HCT116 (cell line): ENCODE data around the gene TCF15. TPM values are rescaled to one million over a fixed set of nuclear protein-coding genes. Genes with fewer than 3 reads are reported as not detected.

Experiments
- ATAC-seq: fragments of 200-7000 bp; cut with Tn5 transposase; 2 replicates; pipeline ENCODE4 v1.9.1; 2020; ENCODE audit warnings: mild to moderate bottlenecking, moderate library complexity
- BruUV-seq: library from RNA; stranded (reverse); fragments of 400-500 nt; replicated peaks from 2 replicates; lab custom pipeline; 2021; lab: Mats Ljungman, UMichigan
- CTCF ChIA-PET: fragments of 300-600 bp; sonication (Branson Sonifier 250); formaldehyde crosslinking; loops from one replicate; lab custom pipeline; 2021; ENCODE audit warnings: antibody characterized with exemption; lab: Charles Lee
- POLR2A ChIA-PET: fragments of 300-600, 350-600 bp; sonication (Branson Sonifier 250); formaldehyde crosslinking; loops from one replicate; lab custom pipeline; 2021; ENCODE audit warnings: antibody characterized with exemption; lab: Charles Lee
- RAD21 ChIA-PET, 2 experiments: fragments of 300-600 bp; sonication (Branson Sonifier 250); formaldehyde crosslinking; loops; one replicate each; lab custom pipeline; 2023; ENCODE audit warnings: low total read pairs in 2 of 2; ENCODE audit not compliant: uncharacterized antibody in 2 of 2, unreplicated experiment in 2 of 2, low non-redundant PET in 1 of 2; lab: Charles Lee
- DNase-seq: peaks from one replicate; pipeline ENCODE4 v3.0.0-alpha.2; 2010; ENCODE audit warnings: low read depth, low spot score
- H2AFZ ChIP-seq: fragments of 200-600 bp; shearing (Covaris generic), sonication (generic); 2 replicates; pipeline ENCODE4 v1.6.1; 2017; ENCODE audit warnings: low read depth, mixed run types, mixed read lengths, antibody characterized with exemption, low read length; ENCODE audit not compliant: poor library complexity, severe bottlenecking
- H3K27ac ChIP-seq: 2 replicates; pipeline ENCODE4 v1.5.1; 2012; ENCODE audit warnings: low read depth, low read length
- H3K27me3 ChIP-seq: fragments of 200-600 bp; sonication (generic); 2 replicates; pipeline ENCODE4 v1.6.1; 2016; ENCODE audit warnings: mixed run types, low read length, mixed read lengths; ENCODE audit not compliant: insufficient read depth
- H3K36me3 ChIP-seq, 2 experiments: fragments of 200-500 bp in 1 of 2; fragments of 200-600 bp in 1 of 2; sonication (Bioruptor generic) in 1 of 2; sonication (generic) in 1 of 2; 2 replicates each; pipeline versions ENCODE4 v1.5.1 to v1.6.1; 2014 to 2016; ENCODE audit warnings: low read length in 2 of 2, inconsistent platforms in 1 of 2, mixed read lengths in 1 of 2, mixed run types in 1 of 2; ENCODE audit not compliant: insufficient read depth in 2 of 2, control insufficient read depth in 1 of 2
- H3K4me1 ChIP-seq, 2 experiments: fragments of 200-600 bp in 1 of 2; sonication (generic) in 1 of 2; 2 replicates each; pipeline versions ENCODE4 v1.5.1 to v1.6.1; 2012 to 2017; ENCODE audit warnings: low read length in 2 of 2, inconsistent platforms in 1 of 2, mild to moderate bottlenecking in 1 of 2, mixed read lengths in 1 of 2, mixed run types in 1 of 2, moderate library complexity in 1 of 2; ENCODE audit not compliant: insufficient read depth in 2 of 2, control insufficient read depth in 1 of 2
- H3K4me2 ChIP-seq: fragments of 200-600 bp; sonication (generic); 2 replicates; pipeline ENCODE4 v1.6.1; 2017; ENCODE audit warnings: mixed run types, low read length, mixed read lengths
- H3K4me3 ChIP-seq, 2 experiments: fragments of 200-600 bp in 1 of 2; sonication (generic) in 1 of 2; replicated peaks in 1 of 2; 2 replicates each; pipeline ENCODE4 v1.5.1; 2011 to 2016; ENCODE audit warnings: low read length in 2 of 2, control low read depth in 1 of 2, low read depth in 1 of 2, mild to moderate bottlenecking in 1 of 2, mixed read lengths in 1 of 2, mixed run types in 1 of 2
- H3K79me2 ChIP-seq: fragments of 200-600 bp; sonication (generic); 2 replicates; pipeline ENCODE4 v1.6.1; 2017; ENCODE audit warnings: mild to moderate bottlenecking, mixed run types, low read length, moderate library complexity, mixed read lengths; ENCODE audit not compliant: insufficient read depth
- H3K9ac ChIP-seq: fragments of 200-600 bp; sonication (generic); 2 replicates; pipeline ENCODE4 v1.6.1; 2016; ENCODE audit warnings: low read length, mixed read lengths
- H3K9me2 ChIP-seq: fragments of 200-600 bp; sonication (generic), shearing (Covaris generic); 2 replicates; pipeline ENCODE4 v1.6.1; 2017; ENCODE audit warnings: mixed run types, mild to moderate bottlenecking, moderate library complexity; ENCODE audit not compliant: insufficient read depth
- H3K9me3 ChIP-seq, 2 experiments: fragments of 200-500 bp in 1 of 2; fragments of 200-600 bp in 1 of 2; sonication (Bioruptor generic) in 1 of 2; sonication (generic) in 1 of 2; 2 replicates each; pipeline ENCODE4 v1.6.1; 2014 to 2017; ENCODE audit warnings: low read length in 2 of 2, mixed read lengths in 2 of 2, inconsistent platforms in 1 of 2, low read depth in 1 of 2, mild to moderate bottlenecking in 1 of 2, mixed run types in 1 of 2, moderate library complexity in 1 of 2; ENCODE audit not compliant: control insufficient read depth in 1 of 2, insufficient read depth in 1 of 2
- H4K20me1 ChIP-seq: fragments of 200-600 bp; sonication (generic), shearing (Covaris generic); 2 replicates; pipeline ENCODE4 v1.6.1; 2017; ENCODE audit warnings: mixed run types, mild to moderate bottlenecking, moderate library complexity; ENCODE audit not compliant: insufficient read depth
- CBX3 ChIP-seq: IDR thresholded peaks from 2 replicates; pipeline ENCODE4 v1.6.1; 2012; ENCODE audit warnings: low read depth
- CEBPB ChIP-seq: IDR thresholded peaks from 2 replicates; pipeline ENCODE4 v1.6.1; 2012; ENCODE audit warnings: low read depth
- EGR1 ChIP-seq: IDR thresholded peaks from 2 replicates; pipeline ENCODE4 v1.6.1; 2012; ENCODE audit warnings: low read depth
- EZH2 ChIP-seq: fragments of 200-600 bp; sonication (generic); IDR thresholded peaks from 2 replicates; pipeline ENCODE4 v1.6.1; 2017; ENCODE audit warnings: antibody characterized with exemption, mixed run types
- EZH2phosphoT487 ChIP-seq: fragments of 200-600 bp; IDR thresholded peaks from 2 replicates; pipeline ENCODE4 v1.6.1; 2018; ENCODE audit warnings: antibody characterized with exemption, borderline replicate concordance
- FOSL1 ChIP-seq: IDR thresholded peaks from 2 replicates; pipeline ENCODE4 v1.6.1; 2012; ENCODE audit warnings: low read depth
- JUND ChIP-seq: IDR thresholded peaks from 2 replicates; pipeline ENCODE4 v1.6.1; 2012
- SIN3A ChIP-seq: IDR thresholded peaks from 2 replicates; pipeline ENCODE4 v1.6.1; 2012; ENCODE audit warnings: low read depth
- SRF ChIP-seq: IDR thresholded peaks from 2 replicates; pipeline ENCODE4 v1.6.1; 2012; ENCODE audit warnings: low read depth
- YY1 ChIP-seq: IDR thresholded peaks from 2 replicates; pipeline ENCODE4 v1.6.1; 2011; ENCODE audit warnings: low read length, low read depth, moderate library complexity, mild to moderate bottlenecking; ENCODE audit not compliant: insufficient replicate concordance; ENCODE audit errors: extremely low read depth
- intact Hi-C: fragments of 100-400 bp; cut with micrococcal nuclease; formaldehyde crosslinking; loops from 2 replicates; pipeline ENCODE4 v1.10.0; 2022
- total RNA-seq: library from RNA; stranded (reverse); gene quantifications from one replicate; pipeline ENCODE4 v1.2.1, GENCODE V29; 2021; ENCODE audit not compliant: unreplicated experiment
- TF ChIP-seq, protein P1 (sequence below): IDR thresholded peaks from 2 replicates; pipeline ENCODE4 v1.6.1; 2011; ENCODE audit warnings: mild to moderate bottlenecking, low read length, moderate library complexity; ENCODE audit not compliant: insufficient replicate concordance; ENCODE audit errors: extremely low read depth
- TF ChIP-seq, protein P2 (sequence below): IDR thresholded peaks from 2 replicates; pipeline ENCODE4 v1.6.1; 2012; ENCODE audit warnings: low read depth
- TF ChIP-seq, protein P3 (sequence below): IDR thresholded peaks from 2 replicates; pipeline ENCODE4 v1.6.1; 2012
- TF ChIP-seq, protein P4 (sequence below): IDR thresholded peaks from 2 replicates; pipeline ENCODE4 v1.6.1; 2012

TCF15 gene
- total RNA-seq, 1 experiment from 2014 or later: not detected

DNA sequence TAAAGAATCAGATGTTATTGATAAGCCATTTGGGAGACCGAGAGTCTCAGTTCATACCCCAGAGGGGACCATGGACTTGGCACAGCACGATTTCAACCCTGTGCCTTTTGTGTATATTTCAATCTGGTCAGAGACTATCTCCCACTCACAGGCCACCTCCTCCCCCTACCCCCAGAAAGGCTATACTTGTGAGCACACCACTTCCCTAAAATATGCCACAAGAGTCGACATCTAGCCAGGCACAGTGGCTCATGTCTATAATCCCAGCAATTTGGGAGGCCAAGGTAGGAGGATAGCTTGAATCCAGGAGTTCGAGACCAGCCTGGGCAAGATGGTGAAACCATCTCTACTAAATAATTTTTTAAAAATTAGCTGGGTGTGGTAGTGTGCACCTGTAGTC, 13.6 kb upstream of the TCF15 start (continued):
- no peak for TF ChIP-seq EGR1
- TF ChIP-seq JUND: no peak

DNA sequence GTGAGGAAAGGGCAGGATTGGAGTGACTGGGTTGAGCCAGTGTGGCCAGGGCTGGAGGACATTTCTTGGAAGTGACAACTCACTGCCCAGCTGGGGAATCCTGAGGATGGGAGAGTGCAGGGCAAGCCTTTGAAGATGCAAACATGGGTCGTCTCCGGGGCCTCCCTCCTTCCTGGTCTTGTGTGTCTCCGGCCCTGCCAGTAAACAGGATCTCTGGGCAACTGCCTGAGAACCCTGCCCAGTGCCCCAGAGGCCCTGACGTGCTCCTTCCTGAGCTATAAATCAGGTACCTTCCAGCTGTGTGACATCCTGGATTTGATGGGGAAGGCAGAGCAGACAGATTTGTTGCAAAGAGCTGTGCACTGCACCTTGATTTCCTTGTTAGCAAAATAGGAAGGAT, 12.9 kb upstream of the TCF15 start:
- ChIA-PET CTCF (interaction anchor here (1.6 kb wide), 1 partner anchor 23 kb away, joined by 5 read pairs; no protein-coding TSS in a partner anchor), POLR2A (no interaction called here)

DNA sequence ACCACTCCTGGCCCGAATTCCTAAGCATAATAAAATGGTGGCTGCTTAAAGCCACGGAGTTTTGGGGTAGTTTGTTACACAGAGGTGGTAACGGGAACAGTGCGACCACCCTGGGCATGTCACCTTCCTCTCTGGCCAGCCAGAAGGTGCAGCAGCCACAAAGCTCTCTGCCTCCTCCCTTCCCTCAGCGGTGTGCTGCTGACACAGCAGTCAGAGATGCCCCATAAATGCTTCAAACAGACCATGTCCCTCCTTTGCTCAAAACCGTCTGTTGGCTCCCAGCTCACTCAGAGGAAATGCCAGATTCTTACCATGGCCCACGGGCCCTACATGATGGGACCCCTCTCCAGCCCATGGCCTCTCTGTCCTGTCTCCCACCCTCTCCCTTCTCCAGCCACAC, 12.1 kb upstream of the TCF15 start:
- H3K79me2 ChIP-seq: no peaks in the 10 kb centered on the region
- BruUV-seq: no TSS peak
- no peak overlapping the region for H3K27ac ChIP-seq
- POLR2A ChIA-PET: no interaction called here
- H3K27me3 ChIP-seq: no peaks in the 10 kb centered on the region; the same call in 1 of the 2 replicates
- no peak overlapping the region for H3K9ac ChIP-seq
- H3K9me3 ChIP-seq: no peaks in the 10 kb centered on the region
- H3K4me2 ChIP-seq: no peak overlapping the region
- ATAC-seq (no peak), DNase-seq (no peak)
- no peak overlapping the region for H3K4me3 ChIP-seq
- RAD21 ChIA-PET: no interaction called here
- no peaks in the 10 kb centered on the region for H3K4me1 ChIP-seq
- H3K36me3 ChIP-seq: no peaks in the 10 kb centered on the region
- intact Hi-C loops: no loop called here
- H3K9me2 ChIP-seq: no peaks in the 10 kb centered on the region
- H4K20me1 ChIP-seq: no peaks in the 10 kb centered on the region
- CTCF ChIA-PET: no interaction called here
- H2AFZ ChIP-seq: no peak overlapping the region
- TF ChIP-seq, protein P1, sequence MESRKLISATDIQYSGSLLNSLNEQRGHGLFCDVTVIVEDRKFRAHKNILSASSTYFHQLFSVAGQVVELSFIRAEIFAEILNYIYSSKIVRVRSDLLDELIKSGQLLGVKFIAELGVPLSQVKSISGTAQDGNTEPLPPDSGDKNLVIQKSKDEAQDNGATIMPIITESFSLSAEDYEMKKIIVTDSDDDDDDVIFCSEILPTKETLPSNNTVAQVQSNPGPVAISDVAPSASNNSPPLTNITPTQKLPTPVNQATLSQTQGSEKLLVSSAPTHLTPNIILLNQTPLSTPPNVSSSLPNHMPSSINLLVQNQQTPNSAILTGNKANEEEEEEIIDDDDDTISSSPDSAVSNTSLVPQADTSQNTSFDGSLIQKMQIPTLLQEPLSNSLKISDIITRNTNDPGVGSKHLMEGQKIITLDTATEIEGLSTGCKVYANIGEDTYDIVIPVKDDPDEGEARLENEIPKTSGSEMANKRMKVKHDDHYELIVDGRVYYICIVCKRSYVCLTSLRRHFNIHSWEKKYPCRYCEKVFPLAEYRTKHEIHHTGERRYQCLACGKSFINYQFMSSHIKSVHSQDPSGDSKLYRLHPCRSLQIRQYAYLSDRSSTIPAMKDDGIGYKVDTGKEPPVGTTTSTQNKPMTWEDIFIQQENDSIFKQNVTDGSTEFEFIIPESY: no peak
- TF ChIP-seq, protein P2, sequence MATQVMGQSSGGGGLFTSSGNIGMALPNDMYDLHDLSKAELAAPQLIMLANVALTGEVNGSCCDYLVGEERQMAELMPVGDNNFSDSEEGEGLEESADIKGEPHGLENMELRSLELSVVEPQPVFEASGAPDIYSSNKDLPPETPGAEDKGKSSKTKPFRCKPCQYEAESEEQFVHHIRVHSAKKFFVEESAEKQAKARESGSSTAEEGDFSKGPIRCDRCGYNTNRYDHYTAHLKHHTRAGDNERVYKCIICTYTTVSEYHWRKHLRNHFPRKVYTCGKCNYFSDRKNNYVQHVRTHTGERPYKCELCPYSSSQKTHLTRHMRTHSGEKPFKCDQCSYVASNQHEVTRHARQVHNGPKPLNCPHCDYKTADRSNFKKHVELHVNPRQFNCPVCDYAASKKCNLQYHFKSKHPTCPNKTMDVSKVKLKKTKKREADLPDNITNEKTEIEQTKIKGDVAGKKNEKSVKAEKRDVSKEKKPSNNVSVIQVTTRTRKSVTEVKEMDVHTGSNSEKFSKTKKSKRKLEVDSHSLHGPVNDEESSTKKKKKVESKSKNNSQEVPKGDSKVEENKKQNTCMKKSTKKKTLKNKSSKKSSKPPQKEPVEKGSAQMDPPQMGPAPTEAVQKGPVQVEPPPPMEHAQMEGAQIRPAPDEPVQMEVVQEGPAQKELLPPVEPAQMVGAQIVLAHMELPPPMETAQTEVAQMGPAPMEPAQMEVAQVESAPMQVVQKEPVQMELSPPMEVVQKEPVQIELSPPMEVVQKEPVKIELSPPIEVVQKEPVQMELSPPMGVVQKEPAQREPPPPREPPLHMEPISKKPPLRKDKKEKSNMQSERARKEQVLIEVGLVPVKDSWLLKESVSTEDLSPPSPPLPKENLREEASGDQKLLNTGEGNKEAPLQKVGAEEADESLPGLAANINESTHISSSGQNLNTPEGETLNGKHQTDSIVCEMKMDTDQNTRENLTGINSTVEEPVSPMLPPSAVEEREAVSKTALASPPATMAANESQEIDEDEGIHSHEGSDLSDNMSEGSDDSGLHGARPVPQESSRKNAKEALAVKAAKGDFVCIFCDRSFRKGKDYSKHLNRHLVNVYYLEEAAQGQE: no peak
- TF ChIP-seq, protein P3, sequence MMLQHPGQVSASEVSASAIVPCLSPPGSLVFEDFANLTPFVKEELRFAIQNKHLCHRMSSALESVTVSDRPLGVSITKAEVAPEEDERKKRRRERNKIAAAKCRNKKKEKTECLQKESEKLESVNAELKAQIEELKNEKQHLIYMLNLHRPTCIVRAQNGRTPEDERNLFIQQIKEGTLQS: no peak
- TF ChIP-seq YY1 (no peak), CBX3 (no peak), EZH2phosphoT487 (no peak), SRF (no peak), EGR1 (no peak), EZH2 (no peak), SIN3A (no peak)
- TF ChIP-seq, protein P4, sequence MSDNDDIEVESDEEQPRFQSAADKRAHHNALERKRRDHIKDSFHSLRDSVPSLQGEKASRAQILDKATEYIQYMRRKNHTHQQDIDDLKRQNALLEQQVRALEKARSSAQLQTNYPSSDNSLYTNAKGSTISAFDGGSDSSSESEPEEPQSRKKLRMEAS: no peak

More for the DNA sequence above, 12.9 kb upstream of the TCF15 start:
- intact Hi-C loops: no loop called here
- Histone ChIP-seq H3K9me2 (no peaks in the 10 kb centered on the region), H3K9me3 (no peaks in the 10 kb centered on the region), H3K36me3 (no peaks in the 10 kb centered on the region), H4K20me1 (no peaks in the 10 kb centered on the region), H3K27me3 (no peaks in the 10 kb centered on the region; the same call in 1 of the 2 replicates), H3K79me2 (no peaks in the 10 kb centered on the region), H3K27ac (no peak overlapping the region), H3K4me2 (no peak overlapping the region), H3K9ac (no peak overlapping the region), H3K4me1 (no peaks in the 10 kb centered on the region), H2AFZ (no peak overlapping the region), H3K4me3 (no peak overlapping the region)
- DNase-seq (no peak), ATAC-seq (no peak)
- TF ChIP-seq FOSL1 (no peak), JUND (no peak), CEBPB (no peak), YY1 (no peak)
- no TSS peak for BruUV-seq
- RAD21 ChIA-PET: no interaction called here
